ENCODE results near the gene AMER3. TPM values are rescaled to one million over a fixed set of nuclear protein-coding genes. Genes with fewer than 3 reads are reported as not detected.
A peak's percentile ranks its signal among the peaks of the same experiment; 100 is the strongest.

AMER3 gene
- total RNA-seq, 1 donor from 2014 or later = not detected

DNA sequence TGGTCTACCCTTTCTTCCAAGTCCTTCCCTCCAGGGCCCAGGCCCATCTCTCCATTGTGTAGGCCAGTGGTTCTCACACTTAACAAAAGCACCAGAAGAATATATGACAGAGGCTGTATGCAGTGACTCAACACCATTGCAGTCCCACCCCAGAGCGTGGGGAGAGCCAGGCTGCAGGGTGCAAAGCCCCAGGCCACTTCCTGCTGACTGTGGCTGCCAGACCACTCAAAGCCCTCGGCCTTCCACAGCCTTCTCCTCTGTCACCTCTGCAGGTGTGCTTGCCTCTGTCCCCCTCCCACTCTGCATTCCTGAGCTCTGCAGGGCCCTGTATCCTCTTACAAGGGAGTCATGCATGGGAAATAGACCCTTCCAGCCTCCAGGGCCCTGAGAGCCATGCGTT lies 41.0 kb downstream of the AMER3 start:
- Mint-ChIP-seq H3K4me3 (ENCODE audit: unreplicated experiment) (no peak overlapping the region), H3K36me3 (ENCODE audit: low read depth) (no peaks in the 10 kb centered on the region), H3K27ac (ENCODE audit: unreplicated experiment) (no peak overlapping the region), H3K4me1 (ENCODE audit: low read depth) (peaks cover 8% of the 10 kb centered on the region), H3K27me3 (ENCODE audit: low read depth) (peaks cover 16% of the 10 kb centered on the region), H3K9me3 (ENCODE audit: low read depth) (no peaks in the 10 kb centered on the region)
- no peak for TF ChIP-seq CTCF (IDR thresholded peaks at IDR 0.05)
- DNase-seq (ENCODE audit: low spot score) = peak; percentile 58

DNA sequence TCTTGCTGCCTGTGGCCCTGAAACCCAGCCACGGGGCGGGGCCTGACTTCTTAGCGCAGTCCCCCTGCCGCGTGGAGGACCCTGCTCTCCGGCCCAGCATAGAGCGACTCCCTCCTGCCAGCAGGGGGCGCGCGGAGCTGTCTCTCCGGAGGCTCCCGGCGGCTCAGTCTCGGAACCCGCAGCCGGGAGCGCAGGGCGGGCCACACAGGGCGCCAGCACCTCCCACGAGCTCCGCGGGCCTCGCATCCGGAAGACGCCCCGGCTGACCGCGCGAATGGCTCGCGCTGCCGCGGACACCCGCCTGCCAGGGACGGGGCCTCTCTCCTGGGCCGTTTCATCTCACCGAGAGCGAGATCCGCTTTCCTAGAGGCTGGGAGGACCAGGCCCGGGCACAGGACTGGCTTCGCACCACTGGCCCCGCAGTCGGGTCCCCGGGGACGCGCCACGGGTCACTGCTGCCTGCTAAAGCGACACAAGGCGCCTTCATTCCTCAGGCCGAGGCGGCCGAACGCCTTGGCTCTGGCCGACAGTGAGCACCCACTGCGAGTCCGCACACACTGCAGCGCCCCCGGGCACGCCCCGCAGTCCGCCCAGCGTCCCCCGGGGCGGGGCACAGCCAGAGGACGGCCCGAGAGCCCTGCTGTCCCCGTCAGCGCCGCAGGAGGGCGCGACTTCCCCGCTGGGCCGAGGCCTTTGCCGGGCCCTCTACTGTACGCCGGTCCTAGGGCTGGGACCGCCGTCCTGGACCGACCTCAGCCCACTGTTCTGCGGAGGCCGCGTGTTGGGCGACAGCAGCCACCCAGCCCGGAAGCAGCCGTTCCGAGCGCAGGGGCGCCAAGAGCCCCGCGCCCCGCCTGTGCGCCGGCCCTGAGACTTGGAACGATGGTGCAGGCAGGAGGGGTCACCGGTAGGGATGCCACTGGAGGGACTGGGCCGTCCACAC lies 42.4 kb downstream of the AMER3 start:
- peak; percentile 80 for TF ChIP-seq CTCF (IDR thresholded peaks at IDR 0.05)
- DNase-seq (ENCODE audit: low spot score) = peak; percentile 97
- no peaks in the 10 kb centered on the region for H3K36me3 Mint-ChIP-seq (ENCODE audit: low read depth)
- H3K4me1 Mint-ChIP-seq (ENCODE audit: low read depth) = peaks cover 8% of the 10 kb centered on the region
- H3K27ac Mint-ChIP-seq (ENCODE audit: unreplicated experiment) = peak overlapping the region; percentile 54
- peaks cover 14% of the 10 kb centered on the region for H3K27me3 Mint-ChIP-seq (ENCODE audit: low read depth)
- peak overlapping the region; percentile 69 for H3K4me3 Mint-ChIP-seq (ENCODE audit: unreplicated experiment)
- no peaks in the 10 kb centered on the region for H3K9me3 Mint-ChIP-seq (ENCODE audit: low read depth)

DNA sequence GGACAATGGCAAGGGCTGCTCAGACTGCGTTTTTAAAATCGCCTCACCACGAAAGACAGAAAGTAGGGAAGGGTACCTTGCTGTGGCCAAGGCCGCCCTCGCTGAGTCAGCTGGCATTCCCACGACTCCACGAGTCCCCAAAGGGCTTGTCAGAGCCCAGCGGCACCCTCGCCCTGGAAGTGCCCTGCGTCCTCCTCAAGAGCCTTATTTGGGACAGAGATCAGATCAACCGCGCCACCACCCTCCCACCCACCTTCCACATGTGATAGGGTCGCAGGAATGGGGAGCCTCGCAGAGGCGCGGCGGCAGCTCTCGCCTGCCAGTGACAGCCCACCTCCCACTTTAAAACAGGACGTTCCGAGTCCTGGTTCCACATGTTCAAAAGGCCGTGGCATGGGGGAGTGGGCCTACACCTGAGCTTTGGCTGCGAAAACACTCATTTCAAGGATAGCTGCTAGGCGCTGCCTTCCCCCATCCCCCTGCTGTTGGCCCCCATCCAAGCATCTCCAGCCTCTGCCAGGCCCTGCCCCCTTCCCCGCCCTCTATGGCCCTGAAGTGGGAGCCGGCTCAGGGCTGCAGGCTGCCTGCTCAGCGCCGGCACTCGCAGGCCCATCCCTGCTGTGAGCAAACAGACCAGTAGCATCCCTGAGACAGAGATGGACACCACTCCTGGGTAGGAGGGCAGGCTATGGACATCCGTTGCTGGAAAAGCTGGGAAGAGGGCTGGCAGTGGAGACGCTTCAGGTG lies 43.3 kb downstream of the AMER3 start:
- H3K4me1 Mint-ChIP-seq (ENCODE audit: low read depth) = peaks cover 8% of the 10 kb centered on the region
- peak overlapping the region; percentile 69 for H3K4me3 Mint-ChIP-seq (ENCODE audit: unreplicated experiment)
- H3K9me3 Mint-ChIP-seq (ENCODE audit: low read depth) = no peaks in the 10 kb centered on the region
- DNase-seq (ENCODE audit: low spot score) = peak; percentile 77
- H3K36me3 Mint-ChIP-seq (ENCODE audit: low read depth) = no peaks in the 10 kb centered on the region
- no peak for TF ChIP-seq CTCF (IDR thresholded peaks at IDR 0.05)
- peak overlapping the region; percentile 32 for H3K27ac Mint-ChIP-seq (ENCODE audit: unreplicated experiment)
- peaks cover 5% of the 10 kb centered on the region for H3K27me3 Mint-ChIP-seq (ENCODE audit: low read depth)

- H3K27me3 Mint-ChIP-seq (ENCODE audit: low read depth) = peaks cover 5% of the 10 kb centered on the region
- no peaks in the 10 kb centered on the region for H3K9me3 Mint-ChIP-seq (ENCODE audit: low read depth)
- peaks cover 8% of the 10 kb centered on the region for H3K4me1 Mint-ChIP-seq (ENCODE audit: low read depth)
- no peak overlapping the region for H3K27ac Mint-ChIP-seq (ENCODE audit: unreplicated experiment)
- no peak for TF ChIP-seq CTCF (IDR thresholded peaks at IDR 0.05)
- DNase-seq (ENCODE audit: low spot score) = peak; percentile 22
- H3K4me3 Mint-ChIP-seq (ENCODE audit: unreplicated experiment) = no peak overlapping the region
- no peaks in the 10 kb centered on the region for H3K36me3 Mint-ChIP-seq (ENCODE audit: low read depth)
These were observed 44.0 kb downstream of the AMER3 start for GRCh38 chr2:130799295-130799694.

DNA sequence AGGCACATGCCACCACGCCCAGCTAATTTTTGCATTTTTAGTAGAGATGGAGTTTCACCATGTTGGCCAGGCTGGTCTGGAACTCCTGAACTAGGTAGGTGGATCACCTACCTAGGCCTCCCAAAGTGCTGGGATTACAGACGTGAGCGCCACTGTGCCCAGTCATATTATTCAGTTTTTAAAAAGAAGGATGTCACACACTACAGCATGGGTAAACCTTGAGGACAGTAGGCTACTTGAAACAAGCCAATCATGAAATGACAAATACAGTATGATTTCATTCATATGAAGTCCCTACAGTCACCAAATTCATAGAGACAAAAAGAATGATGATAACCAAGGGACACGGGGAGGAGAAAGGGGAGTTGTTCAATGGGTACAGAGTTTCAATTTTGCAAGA lies 50.3 kb downstream of the AMER3 start:
- Mint-ChIP-seq H3K27ac (ENCODE audit: unreplicated experiment) (no peak overlapping the region), H3K9me3 (ENCODE audit: low read depth) (peaks cover 8% of the 10 kb centered on the region), H3K27me3 (ENCODE audit: low read depth) (peaks cover 20% of the 10 kb centered on the region), H3K36me3 (ENCODE audit: low read depth) (peaks cover 2% of the 10 kb centered on the region), H3K4me1 (ENCODE audit: low read depth) (no peaks in the 10 kb centered on the region), H3K4me3 (ENCODE audit: unreplicated experiment) (no peak overlapping the region)
- TF ChIP-seq CTCF (IDR thresholded peaks at IDR 0.05) = no peak
- DNase-seq (ENCODE audit: low spot score) = no peak

Measured in chondrocyte (in vitro differentiated cells).